HEK293 (cell line): ENCODE results near the gene USP6NL.

Experiments
- ZNF10 ChIP-seq: fragments of 450-650 bp; formaldehyde crosslinking; IDR thresholded peaks from 2 replicates; pipeline ENCODE4 v1.5.1; 2017; ENCODE audit warnings: missing biosample characterization, missing genetic modification characterization
- TF ChIP-seq, protein P1 (sequence below): fragments of 450-650 bp; formaldehyde crosslinking; IDR thresholded peaks from 2 replicates; pipeline ENCODE4 v1.5.0; 2017; ENCODE audit warnings: missing biosample characterization, missing genetic modification characterization, borderline replicate concordance
- TF ChIP-seq, protein P2 (sequence below): fragments of 450-650 bp; formaldehyde crosslinking; IDR thresholded peaks from 2 replicates; pipeline ENCODE4 v1.5.1; 2016; ENCODE audit warnings: missing biosample characterization, missing genetic modification characterization

DNA sequence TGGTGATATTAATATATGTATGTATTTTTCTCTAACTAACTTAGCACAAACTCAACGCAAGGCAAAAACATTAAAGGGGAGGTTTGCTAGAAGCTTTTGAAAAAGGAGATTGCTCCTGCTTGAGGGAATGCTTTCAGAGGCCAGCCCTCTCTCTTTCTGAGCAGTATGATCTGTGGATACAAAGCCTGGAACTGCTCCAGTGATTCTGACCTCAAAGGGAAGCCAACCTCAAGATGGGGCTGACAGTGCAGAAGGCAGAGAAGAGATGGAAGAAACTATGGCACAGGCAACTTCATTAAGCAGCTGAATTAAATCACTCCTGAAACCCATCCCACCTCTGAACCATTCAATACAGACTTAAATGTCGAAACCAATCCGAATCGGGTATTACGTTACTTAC lies 102.4 kb downstream of the USP6NL start:
- TF ChIP-seq, protein P1, sequence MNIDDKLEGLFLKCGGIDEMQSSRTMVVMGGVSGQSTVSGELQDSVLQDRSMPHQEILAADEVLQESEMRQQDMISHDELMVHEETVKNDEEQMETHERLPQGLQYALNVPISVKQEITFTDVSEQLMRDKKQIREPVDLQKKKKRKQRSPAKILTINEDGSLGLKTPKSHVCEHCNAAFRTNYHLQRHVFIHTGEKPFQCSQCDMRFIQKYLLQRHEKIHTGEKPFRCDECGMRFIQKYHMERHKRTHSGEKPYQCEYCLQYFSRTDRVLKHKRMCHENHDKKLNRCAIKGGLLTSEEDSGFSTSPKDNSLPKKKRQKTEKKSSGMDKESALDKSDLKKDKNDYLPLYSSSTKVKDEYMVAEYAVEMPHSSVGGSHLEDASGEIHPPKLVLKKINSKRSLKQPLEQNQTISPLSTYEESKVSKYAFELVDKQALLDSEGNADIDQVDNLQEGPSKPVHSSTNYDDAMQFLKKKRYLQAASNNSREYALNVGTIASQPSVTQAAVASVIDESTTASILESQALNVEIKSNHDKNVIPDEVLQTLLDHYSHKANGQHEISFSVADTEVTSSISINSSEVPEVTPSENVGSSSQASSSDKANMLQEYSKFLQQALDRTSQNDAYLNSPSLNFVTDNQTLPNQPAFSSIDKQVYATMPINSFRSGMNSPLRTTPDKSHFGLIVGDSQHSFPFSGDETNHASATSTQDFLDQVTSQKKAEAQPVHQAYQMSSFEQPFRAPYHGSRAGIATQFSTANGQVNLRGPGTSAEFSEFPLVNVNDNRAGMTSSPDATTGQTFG (tag by site-specific recombination) = no peak
- TF ChIP-seq, protein P2, sequence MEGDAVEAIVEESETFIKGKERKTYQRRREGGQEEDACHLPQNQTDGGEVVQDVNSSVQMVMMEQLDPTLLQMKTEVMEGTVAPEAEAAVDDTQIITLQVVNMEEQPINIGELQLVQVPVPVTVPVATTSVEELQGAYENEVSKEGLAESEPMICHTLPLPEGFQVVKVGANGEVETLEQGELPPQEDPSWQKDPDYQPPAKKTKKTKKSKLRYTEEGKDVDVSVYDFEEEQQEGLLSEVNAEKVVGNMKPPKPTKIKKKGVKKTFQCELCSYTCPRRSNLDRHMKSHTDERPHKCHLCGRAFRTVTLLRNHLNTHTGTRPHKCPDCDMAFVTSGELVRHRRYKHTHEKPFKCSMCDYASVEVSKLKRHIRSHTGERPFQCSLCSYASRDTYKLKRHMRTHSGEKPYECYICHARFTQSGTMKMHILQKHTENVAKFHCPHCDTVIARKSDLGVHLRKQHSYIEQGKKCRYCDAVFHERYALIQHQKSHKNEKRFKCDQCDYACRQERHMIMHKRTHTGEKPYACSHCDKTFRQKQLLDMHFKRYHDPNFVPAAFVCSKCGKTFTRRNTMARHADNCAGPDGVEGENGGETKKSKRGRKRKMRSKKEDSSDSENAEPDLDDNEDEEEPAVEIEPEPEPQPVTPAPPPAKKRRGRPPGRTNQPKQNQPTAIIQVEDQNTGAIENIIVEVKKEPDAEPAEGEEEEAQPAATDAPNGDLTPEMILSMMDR (tag by site-specific recombination) = no peak
- TF ChIP-seq ZNF10 (tag by site-specific recombination) = no peak
